Jurkat, Clone E6-1 (cell line): ENCODE results near the gene COMT.
"Not testable (repeated sequence)": the region's sequence is repeated elsewhere in the genome, so short reads cannot be mapped to it uniquely, and the experiment has no call there.

Source experiments
- DNase-seq: peaks from one replicate; pipeline ENCODE4 v3.0.0-alpha.2; 2011; ENCODE audit warnings: low read depth, low spot score
- H3K4me3 ChIP-seq: 2 replicates; pipeline ENCODE4 v1.5.1; 2011; ENCODE audit warnings: mild to moderate bottlenecking, low read length, control low read depth, moderate library complexity

The COMT gene

GRCh38 chr22:19905347-19906276 is 36.0 kb upstream of the COMT start:
- no peak overlapping the region for H3K4me3 ChIP-seq
- DNase-seq: no peak

GRCh38 chr22:19906864-19907263 is 34.7 kb upstream of the COMT start:
- DNase-seq, H3K4me3 ChIP-seq: not testable (repeated sequence)

- not testable (repeated sequence) for H3K4me3 ChIP-seq, DNase-seq
Measured at GRCh38 chr22:19907902-19908301, 33.7 kb upstream of the COMT start.

DNA sequence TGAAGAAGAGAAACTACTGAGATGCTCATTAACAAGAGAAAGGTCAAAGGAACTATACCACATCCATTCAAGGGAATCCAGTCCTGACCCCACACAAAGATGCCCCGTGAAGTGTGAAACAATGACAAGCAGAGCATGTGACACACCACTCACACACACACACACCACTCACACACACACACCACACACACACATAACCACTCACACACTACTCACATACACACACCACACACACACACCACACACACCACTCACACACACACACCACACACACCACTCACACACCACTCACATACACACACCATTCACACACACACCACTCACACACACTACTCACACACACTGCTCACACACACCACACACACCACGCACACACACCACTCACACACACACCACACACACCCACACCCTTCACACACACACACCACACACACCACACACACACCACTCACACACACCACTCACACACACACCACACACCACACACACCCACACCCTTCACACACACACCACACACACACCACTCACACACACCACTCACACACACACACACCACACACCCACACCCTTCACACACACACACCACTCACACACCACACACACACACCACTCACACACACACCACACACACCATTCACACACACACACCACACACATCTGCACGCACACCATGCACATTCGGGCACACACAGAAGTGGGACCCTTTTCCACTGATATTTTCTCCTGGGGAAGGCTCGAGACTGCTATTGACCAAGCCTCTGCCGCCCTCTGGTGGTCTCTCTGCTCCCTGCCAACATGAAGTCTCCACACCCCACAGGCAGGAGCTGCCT is 32.0 kb upstream of the COMT start:
- DNase-seq: peak; percentile 80
- H3K4me3 ChIP-seq: no peak overlapping the region

DNA sequence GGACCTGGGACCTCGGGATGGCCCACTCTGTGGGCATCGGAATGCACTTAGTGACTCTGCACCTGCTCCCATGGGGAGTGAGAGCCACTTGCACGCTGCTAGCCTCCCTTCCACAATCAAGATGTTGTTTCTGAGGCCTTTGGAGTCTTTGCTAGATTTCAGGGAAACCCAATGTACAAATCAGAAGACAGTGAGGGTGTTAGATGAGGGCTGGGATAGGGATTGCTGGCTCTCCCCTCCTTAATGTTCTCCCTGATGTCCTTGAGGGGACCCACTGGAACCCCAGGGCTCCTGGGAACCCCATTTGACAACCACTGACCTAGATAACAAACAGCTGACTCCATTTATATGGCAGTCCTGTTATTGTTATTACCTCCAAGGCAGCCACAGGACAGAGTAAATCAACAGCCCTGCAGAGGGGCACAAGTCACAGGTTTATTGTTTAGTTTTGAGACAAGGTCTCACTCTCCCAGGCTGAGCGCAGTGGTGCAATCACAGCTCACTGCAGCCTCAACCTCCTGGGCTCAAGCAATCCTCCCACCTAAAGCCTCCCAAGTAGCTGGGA is 31.3 kb upstream of the COMT start:
- DNase-seq: no peak
- no peak overlapping the region for H3K4me3 ChIP-seq

DNA sequence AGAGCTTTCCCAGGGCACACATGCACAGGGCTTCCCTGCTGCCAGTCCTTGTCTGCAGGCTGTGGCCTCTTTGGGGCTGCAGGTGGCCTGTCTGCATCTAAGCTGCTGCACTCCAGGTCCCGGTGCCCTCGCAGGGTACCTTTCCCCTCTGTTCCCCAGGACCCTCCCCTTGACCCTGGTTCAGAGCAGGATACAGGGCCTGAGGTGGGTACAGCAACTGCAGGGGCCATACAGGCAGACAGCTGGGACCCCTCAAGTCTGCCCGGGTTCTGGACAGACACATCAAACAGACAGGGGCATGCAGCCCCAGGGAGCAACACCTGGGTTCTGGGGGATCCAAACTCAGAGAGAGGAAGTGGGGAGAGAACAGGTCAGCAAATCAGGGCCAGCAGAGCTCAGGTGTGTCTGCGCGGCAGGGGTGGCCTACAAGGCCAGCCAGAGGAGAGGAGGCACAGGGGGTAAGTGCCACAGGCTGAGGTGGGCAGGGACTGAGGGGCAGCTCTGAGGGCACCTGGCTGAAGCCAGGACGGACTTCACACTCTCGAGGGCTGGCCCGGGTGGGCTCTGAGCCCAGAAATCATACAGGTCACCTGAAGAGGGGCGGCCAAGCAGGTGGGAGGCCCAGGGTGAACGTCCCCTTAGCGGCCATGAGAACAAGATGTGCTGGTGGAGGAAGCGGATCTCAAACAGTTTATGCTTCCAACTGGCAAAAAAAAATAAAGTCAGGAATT is 29.9 kb upstream of the COMT start:
- H3K4me3 ChIP-seq: no peak overlapping the region
- DNase-seq: no peak

- no peak for DNase-seq
- no peak overlapping the region for H3K4me3 ChIP-seq
Measured at GRCh38 chr22:19912271-19912999, 29.1 kb upstream of the COMT start.

DNA sequence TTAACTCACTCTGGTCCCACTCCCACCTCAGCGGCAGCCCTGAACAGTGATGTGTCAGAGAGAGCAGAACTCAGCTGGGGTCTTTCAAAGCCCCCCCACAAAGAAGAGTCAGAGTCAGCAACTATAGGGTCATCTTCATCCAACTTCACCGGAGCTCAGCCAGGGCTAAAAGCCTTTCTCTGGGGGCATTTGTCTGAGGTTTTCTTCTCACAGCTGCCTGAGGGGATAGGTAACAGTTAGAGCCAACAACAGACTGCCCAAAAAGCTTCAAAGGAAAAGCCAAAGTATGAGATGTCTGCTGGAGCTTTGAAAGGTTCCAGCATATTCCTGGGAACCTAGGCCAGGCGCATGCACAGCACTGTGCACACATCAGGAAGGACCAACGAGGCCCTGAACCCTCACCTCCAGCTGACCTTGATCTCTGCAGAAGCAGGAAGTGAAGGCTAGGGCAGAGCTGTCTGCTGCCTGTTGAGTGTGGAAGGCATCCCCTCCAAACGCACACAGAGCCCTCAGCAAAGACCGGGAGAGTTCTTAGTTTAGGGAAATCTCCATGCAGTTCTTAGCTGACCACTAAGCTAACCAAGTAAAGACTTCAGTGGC is 28.1 kb upstream of the COMT start:
- no peak overlapping the region for H3K4me3 ChIP-seq
- no peak for DNase-seq

DNA sequence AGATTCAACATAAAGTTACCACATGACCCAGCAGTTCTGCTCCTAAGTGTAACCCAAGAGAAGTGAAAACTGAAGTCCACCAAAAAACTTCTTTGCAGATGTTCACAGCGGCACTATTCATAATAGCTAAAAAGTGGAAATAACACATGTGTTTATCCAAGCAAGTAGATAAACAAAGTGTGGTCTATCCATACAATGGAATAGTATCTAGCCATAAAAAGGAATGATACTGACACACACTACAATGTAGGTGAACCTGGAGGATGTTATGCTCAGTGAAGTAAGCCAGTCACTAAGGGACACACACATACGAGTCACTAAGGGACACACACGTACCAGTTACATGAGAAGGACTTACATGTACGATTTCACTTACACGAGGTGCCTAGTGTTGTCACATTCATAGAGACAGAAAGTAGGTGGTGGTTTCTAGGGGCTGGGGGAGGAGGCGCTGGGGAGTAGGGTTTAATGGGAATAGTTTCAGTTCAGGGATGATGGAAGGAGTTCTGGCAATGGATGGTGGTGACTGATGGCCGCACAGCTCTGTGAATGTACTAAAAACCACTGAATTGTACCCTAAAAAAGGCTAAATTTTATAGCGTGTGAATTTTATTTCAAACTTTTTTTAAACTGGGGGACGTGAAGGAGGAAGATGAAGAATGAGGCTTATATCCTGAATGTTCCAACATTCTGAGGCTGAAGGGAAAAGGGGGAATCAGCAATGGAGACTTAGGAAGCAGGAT is 27.2 kb upstream of the COMT start:
- no peak overlapping the region for H3K4me3 ChIP-seq
- no peak for DNase-seq

- peak; percentile 80 for DNase-seq
- no peak overlapping the region for H3K4me3 ChIP-seq
Measured at GRCh38 chr22:19915287-19915954, 26.2 kb upstream of the COMT start.

DNA sequence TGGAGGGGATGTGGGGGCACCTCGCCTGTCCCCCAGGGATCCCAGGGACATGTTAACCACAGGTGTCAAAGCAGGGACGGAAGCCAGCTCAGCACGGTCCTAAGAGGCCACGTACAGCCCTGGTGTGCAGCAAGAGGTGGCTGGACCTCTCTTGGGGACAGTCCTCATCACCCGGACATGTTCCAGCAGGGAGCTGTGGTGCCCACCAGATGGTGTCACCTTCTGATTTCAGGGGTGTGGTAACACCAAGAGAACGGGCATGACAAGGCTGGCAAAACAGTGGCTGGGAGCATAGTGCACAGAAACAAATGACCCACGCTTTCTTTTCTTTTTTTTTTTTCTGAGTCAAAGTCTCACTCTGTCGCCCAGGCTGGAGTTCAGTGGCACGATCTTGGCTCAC is 25.6 kb upstream of the COMT start:
- no peak for DNase-seq
- H3K4me3 ChIP-seq: no peak overlapping the region

GRCh38 chr22:19916941-19917340 is 24.6 kb upstream of the COMT start:
- H3K4me3 ChIP-seq: no peak overlapping the region
- no peak for DNase-seq

GRCh38 chr22:19917389-19918138 is 24.0 kb upstream of the COMT start:
- H3K4me3 ChIP-seq: no peak overlapping the region
- DNase-seq: no peak

- no peak overlapping the region for H3K4me3 ChIP-seq
Measured at GRCh38 chr22:19918332-19919106, 23.1 kb upstream of the COMT start.

DNA sequence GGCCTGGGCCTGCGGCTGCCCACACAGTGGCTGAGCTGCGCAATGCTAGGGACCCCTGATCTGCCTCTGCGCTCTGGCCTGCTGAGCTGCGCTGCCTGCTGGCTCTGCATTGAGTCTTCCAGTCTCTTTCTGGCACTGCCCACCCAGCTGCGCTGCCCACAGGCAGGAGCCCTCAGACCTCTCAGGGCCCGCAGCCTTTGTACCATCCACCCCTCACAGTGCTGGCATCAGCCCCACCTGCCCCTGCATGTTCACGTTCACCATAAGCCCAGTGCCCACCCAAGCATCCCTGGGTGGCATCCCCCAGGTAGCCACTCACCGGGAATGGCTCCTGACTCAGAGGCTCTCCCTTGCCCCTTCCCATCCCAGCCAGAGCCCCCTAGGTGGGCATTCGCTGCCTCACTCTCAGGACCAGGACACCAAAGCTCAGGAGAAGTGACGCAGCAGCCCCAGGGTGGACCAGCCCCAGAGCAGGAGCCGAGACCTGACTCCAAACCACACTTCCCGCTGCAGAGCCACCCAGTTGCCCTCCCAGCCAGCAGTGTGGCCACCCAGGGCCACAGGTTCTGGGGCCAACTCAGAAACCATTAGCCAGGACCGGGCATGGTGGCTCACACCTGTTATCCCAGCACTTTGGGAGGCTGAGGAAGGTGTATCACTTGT is 21.7 kb upstream of the COMT start:
- no peak for DNase-seq
- H3K4me3 ChIP-seq: no peak overlapping the region

More at GRCh38 chr22:19918332-19919106, 23.1 kb upstream of the COMT start:
- no peak for DNase-seq
